Measurements from ENCODE around the gene NECTIN4.

DNA sequence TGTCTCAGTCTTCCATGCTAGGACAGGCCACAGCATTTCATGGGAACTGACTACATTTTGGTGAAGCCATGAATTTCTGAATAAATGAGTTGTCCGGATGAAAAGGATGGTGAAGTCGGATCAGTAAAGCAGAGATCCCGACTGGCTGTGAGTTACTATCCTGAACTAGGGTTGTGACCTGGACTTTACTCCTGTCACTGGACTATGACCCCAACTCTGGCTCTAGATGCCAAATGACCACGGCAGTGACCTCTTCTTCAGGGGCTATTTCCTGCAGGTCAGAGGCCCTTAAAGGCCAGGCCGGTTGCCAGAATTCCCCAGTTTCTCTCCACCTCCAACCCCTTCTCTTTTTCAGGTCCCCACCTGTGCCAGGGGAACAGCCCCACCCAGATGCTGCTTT is 1.7 kb upstream of the NECTIN4 start:
- TF ChIP-seq, protein P1, sequence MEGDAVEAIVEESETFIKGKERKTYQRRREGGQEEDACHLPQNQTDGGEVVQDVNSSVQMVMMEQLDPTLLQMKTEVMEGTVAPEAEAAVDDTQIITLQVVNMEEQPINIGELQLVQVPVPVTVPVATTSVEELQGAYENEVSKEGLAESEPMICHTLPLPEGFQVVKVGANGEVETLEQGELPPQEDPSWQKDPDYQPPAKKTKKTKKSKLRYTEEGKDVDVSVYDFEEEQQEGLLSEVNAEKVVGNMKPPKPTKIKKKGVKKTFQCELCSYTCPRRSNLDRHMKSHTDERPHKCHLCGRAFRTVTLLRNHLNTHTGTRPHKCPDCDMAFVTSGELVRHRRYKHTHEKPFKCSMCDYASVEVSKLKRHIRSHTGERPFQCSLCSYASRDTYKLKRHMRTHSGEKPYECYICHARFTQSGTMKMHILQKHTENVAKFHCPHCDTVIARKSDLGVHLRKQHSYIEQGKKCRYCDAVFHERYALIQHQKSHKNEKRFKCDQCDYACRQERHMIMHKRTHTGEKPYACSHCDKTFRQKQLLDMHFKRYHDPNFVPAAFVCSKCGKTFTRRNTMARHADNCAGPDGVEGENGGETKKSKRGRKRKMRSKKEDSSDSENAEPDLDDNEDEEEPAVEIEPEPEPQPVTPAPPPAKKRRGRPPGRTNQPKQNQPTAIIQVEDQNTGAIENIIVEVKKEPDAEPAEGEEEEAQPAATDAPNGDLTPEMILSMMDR (conservative IDR thresholded peaks at IDR 0.05), result no peak
- TF ChIP-seq EZH2 (IDR thresholded peaks at IDR 0.05; ENCODE audit: low read depth), result no peak
